Astrocyte (in vitro differentiated cells and primary cell): ENCODE measurements around the gene TK2. TPM values are rescaled to one million over a fixed set of nuclear protein-coding genes. Genes with fewer than 3 reads are reported as not detected.

Source experiments
- DNase-seq: peaks from one replicate; pipeline ENCODE4 v3.0.0-alpha.2; 2010; ENCODE audit warnings: low read depth
- FAIRE-seq: peaks from 2 replicates; lab custom pipeline; 2011; peaks lifted over from hg19 to GRCh38; lab: Jason Lieb, UNC
- H2AFZ ChIP-seq: 2 replicates; pipeline ENCODE4 v1.6.0; 2012; ENCODE audit warnings: low read depth, low read length, inconsistent platforms
- H3K27ac ChIP-seq: 2 replicates; pipeline ENCODE4 v1.5.1; 2011; ENCODE audit warnings: low read depth, low read length, inconsistent platforms
- H3K27me3 ChIP-seq: 2 replicates; pipeline ENCODE4 v1.6.0; 2011; ENCODE audit warnings: low read length, inconsistent platforms; ENCODE audit not compliant: insufficient read depth
- H3K36me3 ChIP-seq: 2 replicates; pipeline ENCODE4 v1.5.1; 2011; ENCODE audit warnings: low read length, inconsistent platforms; ENCODE audit not compliant: insufficient read depth
- H3K4me1 ChIP-seq: 2 replicates; pipeline ENCODE4 v1.5.1; 2011; ENCODE audit warnings: low read length, inconsistent platforms; ENCODE audit not compliant: insufficient read depth
- H3K4me2 ChIP-seq: 2 replicates; pipeline ENCODE4 v1.6.0; 2012; ENCODE audit warnings: low read length, inconsistent platforms
- H3K4me3 ChIP-seq: 2 replicates; pipeline ENCODE4 v1.5.1; 2011; ENCODE audit warnings: low read depth, mild to moderate bottlenecking, low read length, inconsistent platforms; ENCODE audit not compliant: insufficient read depth
- H3K79me2 ChIP-seq: 2 replicates; pipeline ENCODE4 v1.6.0; 2012; ENCODE audit warnings: mild to moderate bottlenecking, low read length, inconsistent platforms; ENCODE audit not compliant: insufficient read depth
- H3K9ac ChIP-seq: 2 replicates; pipeline ENCODE4 v1.6.0; 2012; ENCODE audit warnings: mild to moderate bottlenecking, low read length, inconsistent platforms
- H3K9me3 ChIP-seq: 2 replicates; pipeline ENCODE4 v1.5.1; 2012; ENCODE audit warnings: low read depth, mild to moderate bottlenecking, low read length, inconsistent platforms; ENCODE audit not compliant: insufficient read depth
- H4K20me1 ChIP-seq: 2 replicates; pipeline ENCODE4 v1.6.0; 2012; ENCODE audit warnings: low read length, inconsistent platforms; ENCODE audit not compliant: insufficient read depth
- H3K27ac Mint-ChIP-seq: one replicate; pipeline ENCODE4 v1.8.0; 2021; ENCODE audit warnings: mild to moderate bottlenecking, mixed read lengths; ENCODE audit not compliant: unreplicated experiment
- H3K27me3 Mint-ChIP-seq: one replicate; pipeline ENCODE4 v1.8.0; 2021; ENCODE audit warnings: low read depth, mixed read lengths; ENCODE audit not compliant: unreplicated experiment
- H3K36me3 Mint-ChIP-seq: one replicate; pipeline ENCODE4 v1.8.0; 2021; ENCODE audit warnings: low read depth, mixed read lengths; ENCODE audit not compliant: unreplicated experiment
- H3K4me1 Mint-ChIP-seq: one replicate; pipeline ENCODE4 v1.8.0; 2021; ENCODE audit warnings: low read depth, mixed read lengths; ENCODE audit not compliant: unreplicated experiment
- H3K4me3 Mint-ChIP-seq: one replicate; pipeline ENCODE4 v1.8.0; 2021; ENCODE audit warnings: mild to moderate bottlenecking, moderate library complexity, mixed read lengths; ENCODE audit not compliant: unreplicated experiment
- H3K9me3 Mint-ChIP-seq: one replicate; pipeline ENCODE4 v1.8.0; 2021; ENCODE audit warnings: mild to moderate bottlenecking, mixed read lengths; ENCODE audit not compliant: unreplicated experiment
- CTCF ChIP-seq: IDR thresholded peaks from 2 replicates; pipeline ENCODE4 v1.5.1; 2011; ENCODE audit warnings: low read depth, mild to moderate bottlenecking, inconsistent platforms, low read length, moderate library complexity; ENCODE audit not compliant: insufficient read depth
- EZH2 ChIP-seq: IDR thresholded peaks from 2 replicates; pipeline ENCODE4 v1.6.1; 2012; ENCODE audit warnings: mild to moderate bottlenecking, low read length, inconsistent platforms; ENCODE audit not compliant: insufficient read depth
- total RNA-seq: library from RNA; stranded (reverse); gene quantifications from 2 replicates; pipeline ENCODE4 v1.2.1, GENCODE V29; 2021

Gene TK2
- total RNA-seq, 1 donor from 2014 or later = 12.4 TPM

GRCh38 chr16:66476328-66477027 lies 73.4 kb downstream of the TK2 start:
- FAIRE-seq (no peak), DNase-seq (no peak)
- Mint-ChIP-seq H3K9me3 (peaks cover 2% of the 10 kb centered on the region), H3K4me1 (no peaks in the 10 kb centered on the region), H3K36me3 (no peaks in the 10 kb centered on the region), H3K27me3 (peaks cover 35% of the 10 kb centered on the region), H3K4me3 (no peak overlapping the region), H3K27ac (no peak overlapping the region)
- H3K36me3 ChIP-seq = no peaks in the 10 kb centered on the region
- peaks cover 7% of the 10 kb centered on the region for H3K27me3 ChIP-seq
- H3K4me3 ChIP-seq = no peak overlapping the region
- no peaks in the 10 kb centered on the region for H3K4me1 ChIP-seq
- no peaks in the 10 kb centered on the region for H3K79me2 ChIP-seq
- no peak overlapping the region for H3K9ac ChIP-seq
- no peaks in the 10 kb centered on the region for H3K9me3 ChIP-seq
- no peak overlapping the region for H2AFZ ChIP-seq
- H4K20me1 ChIP-seq = no peaks in the 10 kb centered on the region
- no peak for TF ChIP-seq CTCF
- TF ChIP-seq EZH2 = no peak
- no peak overlapping the region for H3K27ac ChIP-seq
- H3K4me2 ChIP-seq = no peak overlapping the region

- H3K9me3 Mint-ChIP-seq = peaks cover 2% of the 10 kb centered on the region
- Histone ChIP-seq H3K79me2 (no peaks in the 10 kb centered on the region), H3K27ac (no peak overlapping the region), H3K27me3 (peaks cover 7% of the 10 kb centered on the region), H2AFZ (no peak overlapping the region), H3K9ac (no peak overlapping the region), H3K36me3 (no peaks in the 10 kb centered on the region), H4K20me1 (no peaks in the 10 kb centered on the region), H3K9me3 (no peaks in the 10 kb centered on the region), H3K4me1 (no peaks in the 10 kb centered on the region), H3K4me3 (no peak overlapping the region), H3K4me2 (no peak overlapping the region)
- no peak overlapping the region for H3K4me3 Mint-ChIP-seq
- no peaks in the 10 kb centered on the region for H3K36me3 Mint-ChIP-seq
- TF ChIP-seq EZH2 (no peak), CTCF (no peak)
- H3K27ac Mint-ChIP-seq = no peak overlapping the region
- H3K27me3 Mint-ChIP-seq = peaks cover 31% of the 10 kb centered on the region
- FAIRE-seq = no peak
- DNase-seq = no peak
- H3K4me1 Mint-ChIP-seq = no peaks in the 10 kb centered on the region
Observed at GRCh38 chr16:66475232-66475631, 74.7 kb downstream of the TK2 start.

- Histone ChIP-seq H3K36me3 (no peaks in the 10 kb centered on the region), H3K4me1 (no peaks in the 10 kb centered on the region), H2AFZ (no peak overlapping the region)
Observed at GRCh38 chr16:66474750-66475199, 75.1 kb downstream of the TK2 start.

More at GRCh38 chr16:66474750-66475199, 75.1 kb downstream of the TK2 start:
- H3K9me3 ChIP-seq = no peaks in the 10 kb centered on the region
- no peak overlapping the region for H3K27ac ChIP-seq
- no peak overlapping the region for H3K4me3 ChIP-seq
- no peaks in the 10 kb centered on the region for H4K20me1 ChIP-seq
- no peaks in the 10 kb centered on the region for H3K4me1 Mint-ChIP-seq
- FAIRE-seq (no peak), DNase-seq (no peak)
- peaks cover 7% of the 10 kb centered on the region for H3K27me3 ChIP-seq
- H3K79me2 ChIP-seq = no peaks in the 10 kb centered on the region
- TF ChIP-seq EZH2 = no peak
- TF ChIP-seq CTCF = no peak
- peaks cover 32% of the 10 kb centered on the region for H3K27me3 Mint-ChIP-seq
- no peak overlapping the region for H3K27ac Mint-ChIP-seq
- no peaks in the 10 kb centered on the region for H3K36me3 Mint-ChIP-seq
- peaks cover 2% of the 10 kb centered on the region for H3K9me3 Mint-ChIP-seq
- no peak overlapping the region for H3K4me3 Mint-ChIP-seq
- no peak overlapping the region for H3K9ac ChIP-seq
- no peak overlapping the region for H3K4me2 ChIP-seq
